Ovary (tissue), 9 donors: Measurements from ENCODE around the gene BCAR3. TPM values are rescaled to one million over a fixed set of nuclear protein-coding genes. Genes with fewer than 3 reads are reported as not detected.

Experiments used
- DNase-seq, 5 donors: peaks; one replicate each; pipeline ENCODE4 v3.0.0-alpha.2; 2019 to 2020
- H3K27ac ChIP-seq, 2 donors: fragments of 200-600 bp; one replicate each; pipeline versions ENCODE4 v1.5.1 to v1.8.0; 2019 to 2022
- H3K27me3 ChIP-seq: fragments of 200-600 bp; one replicate; pipeline ENCODE4 v1.8.0; 2022
- H3K36me3 ChIP-seq: fragments of 200-600 bp; sonication (generic); one replicate; pipeline ENCODE4 v1.5.1; 2019
- H3K4me1 ChIP-seq: one replicate; pipeline ENCODE4 v1.8.1; 2013; ENCODE audit warnings: mild to moderate bottlenecking, moderate library complexity; ENCODE audit not compliant: insufficient read depth
- H3K4me3 ChIP-seq: fragments of 200-600 bp; sonication (generic); one replicate; pipeline ENCODE4 v1.5.1; 2017
- H3K9me3 ChIP-seq, 2 donors: fragments of 200-600 bp in 1 of 2; sonication (generic) in 1 of 2; one replicate each; pipeline versions ENCODE4 v1.5.1 to v1.8.1; 2013 to 2019; ENCODE audit warnings: mild to moderate bottlenecking in 1 of 2, moderate library complexity in 1 of 2
- EP300 ChIP-seq: sonication (generic); formaldehyde crosslinking; IDR thresholded peaks from one replicate; pipeline ENCODE4 v1.6.1; 2017; ENCODE audit warnings: antibody characterized with exemption
- POLR2A ChIP-seq: fragments of 450-650 bp; IDR thresholded peaks from one replicate; pipeline ENCODE4 v1.6.1; 2017; ENCODE audit warnings: antibody characterized with exemption, mild to moderate bottlenecking, moderate library complexity
- WGBS, 3 donors: extraction: QIAGEN DNeasy Blood & Tissue Kit in 1 of 3; methylation state at CpG; one replicate each; pipeline versions ENCODE4 v1.1.5 to v1.1.7; 2013 to 2017; 5-methylcytosine and 5-hydroxymethylcytosine counted together
- intact Hi-C, 4 donors: fragments of 100-400 bp; cut with DNase I; formaldehyde crosslinking; loops; one replicate each; pipeline versions ENCODE4 v1.11.0 to v1.15.1; 2022 to 2023
- polyA plus RNA-seq, 2 donors: library from polyadenylated mRNA; stranded (reverse); fragments of 200-250 nt in 1 of 2; fragments of 350-450 nt in 1 of 2; fragmentation: Illumina TruSeq in 1 of 2; extraction: RNeasy Lipid Tissue Mini Kit (QIAGEN cat#74804) in 1 of 2; gene quantifications; one replicate each; pipeline ENCODE4 v1.2.3, GENCODE V29; 2013 to 2014
- total RNA-seq, 7 donors: library from RNA; depleted of rRNA in 2 of 7; stranded (reverse); fragments of >200 nt in 2 of 7; fragmentation: NEBNext Ultra II Directional in 3 of 7; extraction: Animal tissue kit (Norgen Biotek cat#: 25700) in 3 of 7; gene quantifications; one replicate each; pipeline versions ENCODE4 v1.1.0 to v1.2.4, GENCODE V29; 2016 to 2023
- TF ChIP-seq, protein P1 (sequence below), 3 donors: fragments of 450-650 bp in 2 of 3; fragments of 200-600 bp in 1 of 3; IDR thresholded peaks; one replicate each; pipeline versions ENCODE4 v1.5.1 to v1.8.0; 2016 to 2022; ENCODE audit warnings: antibody characterized with exemption in 3 of 3, mild to moderate bottlenecking in 1 of 3
- donor health status: DM: no; HTN: no; CAD: no; lungs with moderate emphysema.
- donor health status: DM: no; HTN: no; CAD: no.
- donor health status: Bipolar disorder and iron deficiency.
- donor health status: DM: yes; HTN: yes; CAD: no.
- donor health status: DM: no; HTN: no; CAD: no.
- donor health status: DM: yes; HTN: yes; CAD: no.

Gene BCAR3
- total and polyA plus RNA-seq, 9 donors: 13.8 to 30.8 (median 17.5) TPM

DNA sequence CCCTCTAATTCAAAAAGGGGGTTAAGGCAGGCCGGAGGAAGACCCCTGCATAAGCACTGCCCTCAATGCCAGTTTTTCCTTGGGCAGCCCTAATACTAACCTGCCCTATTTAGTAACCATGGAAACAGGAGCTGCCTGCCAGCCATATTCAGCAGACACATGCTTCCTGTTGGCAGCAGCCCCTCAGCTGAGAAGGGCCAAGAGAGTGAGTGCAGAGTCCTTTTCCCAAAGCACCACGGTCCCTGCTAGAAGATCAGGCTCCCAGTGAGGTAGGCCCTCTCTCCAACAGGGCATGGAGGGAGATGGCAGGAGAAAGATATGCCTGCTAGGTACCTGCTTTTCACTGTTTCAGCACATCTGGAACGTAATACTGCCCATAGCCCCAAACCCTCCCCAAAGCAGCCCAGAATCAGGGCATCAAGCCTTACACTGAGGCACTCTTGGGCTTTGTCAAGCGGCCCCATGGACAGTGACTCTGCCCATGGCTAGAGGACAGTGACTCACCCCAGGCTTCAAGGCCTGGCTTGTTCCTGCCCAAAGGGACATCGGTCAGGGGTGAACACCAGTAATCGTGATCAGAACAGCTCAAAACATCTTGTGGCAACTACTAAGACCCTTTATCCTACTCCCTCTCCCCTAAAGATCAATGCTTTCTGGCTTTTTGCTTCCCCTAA, 64.5 kb downstream of the BCAR3 start:
- peak in 1 of 5 donors; percentile 35 for DNase-seq
- Histone ChIP-seq H3K4me3 (no peak overlapping the region), H3K36me3 (no peaks in the 10 kb centered on the region), H3K9me3 (no peaks in the 10 kb centered on the region), H3K27ac (no peak overlapping the region), H3K27me3 (no peaks in the 10 kb centered on the region), H3K4me1 (peaks cover 5% of the 10 kb centered on the region)
- 70 to 88% (median 85%) methylated on average over 6 of the region's 6 CpGs for WGBS, 3 donors
- intact Hi-C loops: loop anchor here in 2 of 4 donors (5.0 to 10.0 kb wide), 3 partner anchors 172 to 310 kb away; partner anchors contain the start of gene FNBP1L (in 1 of the 2)
- TF ChIP-seq POLR2A (no peak), EP300 (no peak)
- TF ChIP-seq, protein P1, sequence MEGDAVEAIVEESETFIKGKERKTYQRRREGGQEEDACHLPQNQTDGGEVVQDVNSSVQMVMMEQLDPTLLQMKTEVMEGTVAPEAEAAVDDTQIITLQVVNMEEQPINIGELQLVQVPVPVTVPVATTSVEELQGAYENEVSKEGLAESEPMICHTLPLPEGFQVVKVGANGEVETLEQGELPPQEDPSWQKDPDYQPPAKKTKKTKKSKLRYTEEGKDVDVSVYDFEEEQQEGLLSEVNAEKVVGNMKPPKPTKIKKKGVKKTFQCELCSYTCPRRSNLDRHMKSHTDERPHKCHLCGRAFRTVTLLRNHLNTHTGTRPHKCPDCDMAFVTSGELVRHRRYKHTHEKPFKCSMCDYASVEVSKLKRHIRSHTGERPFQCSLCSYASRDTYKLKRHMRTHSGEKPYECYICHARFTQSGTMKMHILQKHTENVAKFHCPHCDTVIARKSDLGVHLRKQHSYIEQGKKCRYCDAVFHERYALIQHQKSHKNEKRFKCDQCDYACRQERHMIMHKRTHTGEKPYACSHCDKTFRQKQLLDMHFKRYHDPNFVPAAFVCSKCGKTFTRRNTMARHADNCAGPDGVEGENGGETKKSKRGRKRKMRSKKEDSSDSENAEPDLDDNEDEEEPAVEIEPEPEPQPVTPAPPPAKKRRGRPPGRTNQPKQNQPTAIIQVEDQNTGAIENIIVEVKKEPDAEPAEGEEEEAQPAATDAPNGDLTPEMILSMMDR (IDR thresholded peaks at IDR 0.05): no peak

DNA sequence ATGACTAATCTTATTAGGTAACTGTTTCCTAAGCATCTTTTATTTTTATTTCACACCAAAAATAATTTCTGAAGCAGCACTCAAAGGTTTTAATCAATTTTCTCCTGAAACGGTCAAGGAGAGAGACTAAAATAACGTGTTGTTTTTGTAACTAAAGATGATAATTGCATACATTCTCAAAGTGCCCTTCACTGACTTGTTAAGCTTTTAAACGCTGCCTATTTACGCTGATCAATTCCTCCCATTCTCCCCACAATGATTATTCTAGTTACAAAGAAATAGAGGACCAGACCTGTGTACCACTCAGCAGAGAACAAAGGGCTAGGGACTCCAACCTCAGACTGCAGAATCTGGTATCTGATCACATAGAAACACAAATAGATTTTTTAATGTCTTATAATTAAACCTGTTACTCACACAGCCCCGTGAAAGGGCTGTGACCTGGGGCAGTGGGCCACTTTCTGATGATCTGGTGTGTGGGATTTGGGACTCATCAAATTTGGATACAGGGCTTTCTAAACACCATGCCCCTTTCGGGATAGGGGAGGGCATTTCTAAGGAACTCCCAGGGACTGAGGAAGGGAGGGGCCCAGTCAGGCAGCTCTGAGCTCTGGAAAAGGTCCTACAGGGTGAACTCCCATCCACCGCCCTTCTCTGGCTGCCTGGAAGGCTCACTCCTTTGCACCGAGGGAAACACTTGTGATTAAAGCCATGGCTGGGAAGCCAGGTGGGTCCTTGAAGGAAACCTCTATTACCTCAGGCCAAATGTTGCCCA, 65.2 kb downstream of the BCAR3 start:
- Histone ChIP-seq H3K4me1 (peaks cover 5% of the 10 kb centered on the region), H3K4me3 (no peak overlapping the region), H3K9me3 (no peaks in the 10 kb centered on the region), H3K27ac (no peak overlapping the region), H3K27me3 (no peaks in the 10 kb centered on the region), H3K36me3 (no peaks in the 10 kb centered on the region)
- intact Hi-C loops: loop anchor here in 2 of 4 donors (5.0 to 10.0 kb wide), 3 partner anchors 172 to 309 kb away; partner anchors contain the start of gene FNBP1L (in 1 of the 2)
- WGBS, 3 donors: 67 to 77% (median 74%) methylated on average over 8 of the region's 8 CpGs
- TF ChIP-seq, protein P1 (IDR thresholded peaks at IDR 0.05): no peak
- TF ChIP-seq EP300 (no peak), POLR2A (no peak)
- no peak for DNase-seq

DNA sequence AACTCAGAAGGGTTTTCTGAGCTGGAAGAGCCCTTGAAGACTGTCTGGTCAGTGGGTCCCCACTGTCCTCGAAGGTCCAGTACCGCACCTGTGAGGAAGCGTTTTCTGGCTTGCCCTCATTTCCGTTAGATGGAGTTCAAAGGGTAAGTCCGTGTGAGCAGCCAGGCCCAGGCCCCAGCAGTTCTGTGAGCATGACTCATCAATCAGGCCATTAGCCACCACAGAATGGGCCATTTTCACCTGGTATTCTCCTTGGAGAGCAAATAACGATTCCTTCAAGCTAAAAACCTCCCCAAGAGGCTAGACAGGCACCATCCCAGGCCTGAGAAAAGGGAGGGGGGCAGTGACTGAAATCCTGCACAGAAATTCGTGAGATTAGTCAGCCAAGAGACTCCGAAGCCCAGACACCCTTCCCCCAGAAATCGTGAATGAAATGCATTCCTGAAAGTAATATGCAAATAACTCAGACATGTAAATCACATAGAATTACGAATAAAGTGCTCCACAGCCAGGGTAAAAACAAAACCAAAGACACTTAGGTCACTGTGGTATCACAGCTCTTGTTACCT, 66.0 kb downstream of the BCAR3 start:
- intact Hi-C loops: loop anchor here in 2 of 4 donors (5.0 to 10.0 kb wide), 3 partner anchors 171 to 308 kb away; partner anchors contain the start of gene FNBP1L (in 1 of the 2)
- Histone ChIP-seq H3K27ac (no peak overlapping the region), H3K9me3 (no peaks in the 10 kb centered on the region), H3K4me3 (no peak overlapping the region), H3K36me3 (no peaks in the 10 kb centered on the region), H3K4me1 (peaks cover 5% of the 10 kb centered on the region), H3K27me3 (no peaks in the 10 kb centered on the region)
- TF ChIP-seq POLR2A: no peak
- TF ChIP-seq EP300: no peak
- TF ChIP-seq, protein P1 (IDR thresholded peaks at IDR 0.05): no peak
- WGBS, 3 donors: 68 to 86% (median 78%) methylated on average over 10 of the region's 10 CpGs
- no peak for DNase-seq

DNA sequence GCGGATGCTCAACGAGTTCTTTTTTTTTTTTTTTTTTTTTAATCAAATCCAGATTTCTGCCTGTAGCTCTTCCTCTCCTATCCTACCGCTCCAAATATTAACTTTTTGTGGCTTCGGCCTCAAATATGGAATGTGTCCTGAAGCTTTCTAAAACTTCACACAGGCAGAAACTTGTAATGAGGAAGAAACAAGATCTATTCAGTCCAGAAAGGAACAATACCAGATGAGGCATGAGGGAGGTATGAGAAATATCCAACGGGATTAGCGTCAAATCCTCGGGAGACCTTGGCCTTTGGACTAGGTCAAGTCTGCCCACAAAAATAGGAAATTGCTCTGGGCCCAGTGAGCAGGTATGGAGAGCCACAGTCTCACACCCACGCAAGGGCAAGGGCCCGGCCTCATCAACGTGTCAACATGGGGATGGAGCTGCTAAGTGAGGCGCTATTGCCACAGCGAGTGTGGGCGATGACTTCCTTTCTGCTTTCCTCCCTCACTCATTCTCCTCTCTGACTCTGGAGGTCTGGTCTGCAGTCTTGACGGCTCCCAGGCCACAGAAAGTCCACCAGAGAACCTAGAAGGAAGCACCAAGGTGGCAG, 66.6 kb downstream of the BCAR3 start:
- WGBS, 3 donors: 65 to 86% (median 80%) methylated on average over 14 of the region's 14 CpGs
- H3K27me3 ChIP-seq: no peaks in the 10 kb centered on the region
- TF ChIP-seq POLR2A: no peak
- TF ChIP-seq, protein P1 (IDR thresholded peaks at IDR 0.05): no peak
- TF ChIP-seq EP300: no peak
- DNase-seq: no peak
- intact Hi-C loops: loop anchor here in 2 of 4 donors (5.0 to 10.0 kb wide), 3 partner anchors 170 to 308 kb away; partner anchors contain the start of gene FNBP1L (in 1 of the 2)
- H3K9me3 ChIP-seq: no peaks in the 10 kb centered on the region
- H3K4me1 ChIP-seq: peaks cover 5% of the 10 kb centered on the region
- no peaks in the 10 kb centered on the region for H3K36me3 ChIP-seq
- no peak overlapping the region for H3K4me3 ChIP-seq
- no peak overlapping the region for H3K27ac ChIP-seq
